Ishikawa (cell line): ENCODE measurements around the gene PRKCZ.

Experiments used
- CEBPB ChIP-seq: IDR thresholded peaks from 2 replicates; pipeline ENCODE4 v1.6.1; 2012
- CREB1 ChIP-seq: IDR thresholded peaks from 2 replicates; pipeline ENCODE4 v1.6.1; 2012; ENCODE audit warnings: low read depth
- EGR1 ChIP-seq: IDR thresholded peaks from 2 replicates; pipeline ENCODE4 v1.6.1; 2012
- EP300 ChIP-seq: IDR thresholded peaks from 2 replicates; pipeline ENCODE4 v1.6.1; 2012; ENCODE audit warnings: borderline replicate concordance
- FOXM1 ChIP-seq: IDR thresholded peaks from 2 replicates; pipeline ENCODE4 v1.6.1; 2012; ENCODE audit warnings: low read depth, borderline replicate concordance
- NFIC ChIP-seq: IDR thresholded peaks from 2 replicates; pipeline ENCODE4 v1.6.1; 2012
- RAD21 ChIP-seq: IDR thresholded peaks from 2 replicates; pipeline ENCODE4 v1.6.1; 2012; ENCODE audit warnings: low read depth
- REST ChIP-seq: IDR thresholded peaks from 2 replicates; pipeline ENCODE4 v1.6.1; 2012; ENCODE audit warnings: low read depth, mild to moderate bottlenecking
- TAF1 ChIP-seq: IDR thresholded peaks from 2 replicates; pipeline ENCODE4 v1.6.1; 2012; ENCODE audit warnings: low read depth, mild to moderate bottlenecking
- TCF12 ChIP-seq: IDR thresholded peaks from 2 replicates; pipeline ENCODE4 v1.6.1; 2012; ENCODE audit warnings: low read depth
- TEAD4 ChIP-seq: IDR thresholded peaks from 2 replicates; pipeline ENCODE4 v1.6.1; 2012
- USF1 ChIP-seq: IDR thresholded peaks from 2 replicates; pipeline ENCODE4 v1.6.1; 2012
- YY1 ChIP-seq: IDR thresholded peaks from 2 replicates; pipeline ENCODE4 v1.6.1; 2012; ENCODE audit warnings: low read depth
- ZBTB7A ChIP-seq: IDR thresholded peaks from 2 replicates; pipeline ENCODE4 v1.6.1; 2012; ENCODE audit warnings: low read depth
- TF ChIP-seq, protein P1 (sequence below): IDR thresholded peaks from 2 replicates; pipeline ENCODE4 v1.6.1; 2012

PRKCZ gene

DNA sequence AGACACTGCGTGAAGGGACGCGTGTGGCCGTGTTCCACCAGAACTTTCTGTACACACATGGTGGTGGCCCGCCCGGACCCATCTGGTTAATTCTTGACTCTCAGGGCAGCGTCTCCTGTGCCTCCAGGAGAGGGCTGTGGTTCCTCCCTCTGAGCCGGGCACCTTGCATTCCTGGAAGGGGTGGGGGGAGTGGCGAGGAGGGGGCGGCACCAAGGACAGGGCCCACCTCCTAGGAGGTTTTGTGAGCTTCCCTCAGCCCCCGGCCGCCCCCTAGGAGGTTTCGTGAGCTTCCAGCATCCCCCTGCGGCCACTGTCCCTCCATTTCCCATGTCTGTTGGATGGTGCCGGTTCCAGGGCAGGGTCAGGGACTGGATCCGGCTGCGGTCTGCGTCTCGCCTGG, 115.4 kb downstream of the PRKCZ start:
- TF ChIP-seq TAF1 (no peak), TEAD4 (no peak), ZBTB7A (no peak), YY1 (no peak), USF1 (no peak), EP300 (no peak)

DNA sequence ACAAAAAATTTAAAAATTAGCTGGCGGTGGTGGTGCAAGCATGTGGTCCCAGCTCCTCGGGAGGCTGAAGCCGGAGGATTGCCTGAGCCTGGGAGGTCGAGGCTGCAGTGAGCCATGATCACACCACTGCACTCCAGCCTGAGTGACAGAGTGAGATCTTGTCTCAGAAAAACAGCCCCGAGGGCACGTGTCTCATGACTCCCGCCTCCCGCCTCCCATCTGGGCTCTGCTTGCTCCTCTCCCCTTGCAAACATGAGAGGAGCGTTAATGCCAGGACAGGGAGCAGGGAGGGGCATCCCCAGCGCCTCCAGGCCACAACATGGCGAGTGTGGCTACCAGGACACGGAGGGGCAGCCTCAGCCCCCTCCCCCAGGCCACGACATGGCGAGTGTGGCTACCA, 116.0 kb downstream of the PRKCZ start:
- TF ChIP-seq NFIC, result no peak

GRCh38 chr1:2166695-2167094, 116.5 kb downstream of the PRKCZ start:
- no peak for TF ChIP-seq YY1
- TF ChIP-seq EP300, result no peak
- TF ChIP-seq TCF12, result no peak
- no peak for TF ChIP-seq RAD21
- no peak for TF ChIP-seq USF1

GRCh38 chr1:2168090-2168489, 117.9 kb downstream of the PRKCZ start:
- TF ChIP-seq REST, result no peak
- TF ChIP-seq FOXM1, result no peak
- no peak for TF ChIP-seq EGR1
- no peak for TF ChIP-seq NFIC
- TF ChIP-seq EP300, result no peak
- TF ChIP-seq TAF1, result no peak
- no peak for TF ChIP-seq YY1
- TF ChIP-seq, protein P1, sequence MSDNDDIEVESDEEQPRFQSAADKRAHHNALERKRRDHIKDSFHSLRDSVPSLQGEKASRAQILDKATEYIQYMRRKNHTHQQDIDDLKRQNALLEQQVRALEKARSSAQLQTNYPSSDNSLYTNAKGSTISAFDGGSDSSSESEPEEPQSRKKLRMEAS, result no peak
- TF ChIP-seq CEBPB, result no peak
- TF ChIP-seq TCF12, result no peak

DNA sequence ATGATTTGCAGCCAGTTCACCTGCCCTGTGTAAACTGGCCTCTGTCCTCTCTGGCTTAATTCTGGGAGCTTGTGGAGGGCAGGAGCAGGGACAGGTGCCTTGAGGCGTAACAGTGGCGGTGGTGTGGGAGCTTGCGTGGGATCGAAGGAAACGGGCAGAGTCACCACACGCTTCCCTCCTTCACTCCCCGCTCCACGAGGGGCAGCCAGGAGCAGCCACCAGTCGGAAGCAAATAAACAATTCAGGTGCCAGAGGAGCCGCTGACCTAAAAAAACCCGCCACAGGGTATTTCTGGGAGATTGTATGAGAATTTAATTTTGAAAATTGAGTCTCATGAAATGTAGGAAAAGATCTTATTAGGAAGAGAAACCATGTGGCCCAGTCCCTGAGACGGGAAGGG, 118.3 kb downstream of the PRKCZ start:
- TF ChIP-seq, protein P1, result no peak
- TF ChIP-seq NFIC (no peak), REST (no peak)

- no peak for TF ChIP-seq FOXM1
- TF ChIP-seq TAF1, result no peak
- TF ChIP-seq YY1, result no peak
- no peak for TF ChIP-seq TCF12
- TF ChIP-seq EGR1, result no peak
- TF ChIP-seq, protein P1, result no peak
- no peak for TF ChIP-seq EP300
- TF ChIP-seq USF1, result no peak
- no peak for TF ChIP-seq TEAD4
- no peak for TF ChIP-seq CEBPB
- no peak for TF ChIP-seq ZBTB7A
- no peak for TF ChIP-seq REST
- TF ChIP-seq CREB1, result no peak
Measured at GRCh38 chr1:2169200-2169836, 119.1 kb downstream of the PRKCZ start.
